Natural killer cell (primary cell): ENCODE data around the gene MMP23B. TPM values are rescaled to one million over a fixed set of nuclear protein-coding genes. Genes with fewer than 3 reads are reported as not detected.

Experiments used
- ATAC-seq, 3 donors: fragments of 150-1000 bp in 2 of 3; fragments of 200-7000 bp in 1 of 3; cut with Tn5 transposase; 1 replicate in 1 of 3; 2 replicates in 2 of 3; pipeline ENCODE4 v1.10.0; 2021; ENCODE audit warnings: mild to moderate bottlenecking in 2 of 3, moderate library complexity in 2 of 3
- DNase-seq, 2 donors: peaks; one replicate each; pipeline versions ENCODE4 v3.0.0 to v3.0.0-alpha.2; 2013 to 2021; ENCODE audit warnings: mixed read lengths in 1 of 2
- H3K27ac ChIP-seq: one replicate; pipeline ENCODE4 v1.5.1; 2013; ENCODE audit warnings: mild to moderate bottlenecking, low read length
- H3K27me3 ChIP-seq: one replicate; pipeline ENCODE4 v1.6.1; 2013; ENCODE audit warnings: low read length; ENCODE audit not compliant: control insufficient read depth, insufficient read depth
- H3K36me3 ChIP-seq: one replicate; pipeline ENCODE4 v1.6.1; 2013; ENCODE audit warnings: low read length; ENCODE audit not compliant: control insufficient read depth, insufficient read depth
- H3K4me1 ChIP-seq: one replicate; pipeline ENCODE4 v1.6.1; 2013; ENCODE audit warnings: low read length; ENCODE audit not compliant: control insufficient read depth, insufficient read depth
- H3K4me3 ChIP-seq: one replicate; pipeline ENCODE4 v1.5.1; 2013; ENCODE audit warnings: low read length
- H3K9me3 ChIP-seq: one replicate; pipeline ENCODE4 v1.6.1; 2013; ENCODE audit warnings: low read length; ENCODE audit not compliant: control insufficient read depth, insufficient read depth
- H3K27ac Mint-ChIP-seq, 2 donors: one replicate each; pipeline ENCODE4 v1.8.0; 2022; ENCODE audit warnings: mild to moderate bottlenecking in 2 of 2, mixed read lengths in 2 of 2, moderate library complexity in 1 of 2
- H3K27me3 Mint-ChIP-seq, 2 donors: one replicate each; pipeline ENCODE4 v1.8.0; 2022; ENCODE audit warnings: low read depth in 2 of 2, mixed read lengths in 2 of 2
- H3K36me3 Mint-ChIP-seq: one replicate; pipeline ENCODE4 v1.8.0; 2022; ENCODE audit warnings: mixed read lengths
- H3K4me1 Mint-ChIP-seq, 2 donors: one replicate each; pipeline ENCODE4 v1.8.0; 2022; ENCODE audit warnings: mixed read lengths in 2 of 2
- H3K4me3 Mint-ChIP-seq: one replicate; pipeline ENCODE4 v1.8.0; 2022; ENCODE audit warnings: mild to moderate bottlenecking, moderate library complexity, mixed read lengths
- H3K9me3 Mint-ChIP-seq, 2 donors: one replicate each; pipeline ENCODE4 v1.8.0; 2022; ENCODE audit warnings: mixed read lengths in 2 of 2
- WGBS: methylation state at CpG from one replicate; pipeline ENCODE4 v1.1.7; 2013; ENCODE audit warnings: missing lambda C conversion rate; ENCODE audit not compliant: insufficient coverage; 5-methylcytosine and 5-hydroxymethylcytosine counted together
- intact Hi-C: fragments of 100-400 bp; cut with micrococcal nuclease; formaldehyde crosslinking; loops from one replicate; pipeline ENCODE4 v1.14.2; 2022
- total RNA-seq, 4 donors: library from RNA; stranded (reverse); fragments of 120-200 nt in 1 of 4; gene quantifications; one replicate each; pipeline versions ENCODE4 v1.2.3 to v1.2.4, GENCODE V29; 2013 to 2022
- TF ChIP-seq, protein P1 (sequence below): fragments of 200-600 bp; IDR thresholded peaks from one replicate; pipeline ENCODE4 v1.8.0; 2022; ENCODE audit warnings: antibody characterized with exemption

MMP23B gene
- total RNA-seq, 3 donors from 2014 or later (not counting 1 experiment from before 2014, with no cell fraction given), result 82.9 to 130 (median 126) TPM

DNA sequence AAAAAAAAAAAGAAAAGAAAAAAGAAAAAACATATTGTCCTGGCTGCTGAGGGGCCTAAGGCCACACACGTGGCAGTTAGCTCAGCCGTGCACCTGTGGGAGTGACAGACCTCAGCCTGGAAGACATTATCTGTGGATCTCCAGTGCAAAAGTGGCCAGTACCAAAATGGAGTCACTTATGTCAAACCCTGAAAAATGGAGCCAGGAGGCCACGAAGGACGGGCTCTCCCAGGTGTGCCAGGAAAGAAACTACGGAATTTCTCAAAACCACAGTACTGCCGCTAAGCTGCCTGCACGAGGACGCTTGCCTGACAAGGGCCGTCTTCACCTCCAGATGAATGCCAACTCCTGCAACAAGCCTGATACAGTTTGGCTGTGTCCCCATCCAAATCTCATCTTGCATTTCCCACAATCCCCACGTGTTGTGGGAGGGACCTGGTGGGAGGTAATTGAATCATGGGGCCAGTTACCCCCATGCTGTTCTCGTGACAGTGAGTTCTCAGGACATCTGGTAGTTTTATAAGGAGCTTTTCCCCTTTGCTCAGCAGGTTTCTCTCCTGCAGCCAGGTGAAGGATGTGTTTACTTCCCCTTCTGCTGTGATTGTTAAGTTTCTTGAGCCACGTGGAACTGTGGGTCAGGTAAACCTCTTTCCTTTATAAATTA, 22.0 kb upstream of the MMP23B start:
- 82% methylated on average over 11 of the region's 12 CpGs for WGBS
- Histone ChIP-seq H3K36me3 (no peaks in the 10 kb centered on the region), H3K9me3 (no peaks in the 10 kb centered on the region), H3K27me3 (no peaks in the 10 kb centered on the region), H3K4me3 (no peak overlapping the region), H3K27ac (no peak overlapping the region), H3K4me1 (peaks cover 15% of the 10 kb centered on the region)
- TF ChIP-seq, protein P1, sequence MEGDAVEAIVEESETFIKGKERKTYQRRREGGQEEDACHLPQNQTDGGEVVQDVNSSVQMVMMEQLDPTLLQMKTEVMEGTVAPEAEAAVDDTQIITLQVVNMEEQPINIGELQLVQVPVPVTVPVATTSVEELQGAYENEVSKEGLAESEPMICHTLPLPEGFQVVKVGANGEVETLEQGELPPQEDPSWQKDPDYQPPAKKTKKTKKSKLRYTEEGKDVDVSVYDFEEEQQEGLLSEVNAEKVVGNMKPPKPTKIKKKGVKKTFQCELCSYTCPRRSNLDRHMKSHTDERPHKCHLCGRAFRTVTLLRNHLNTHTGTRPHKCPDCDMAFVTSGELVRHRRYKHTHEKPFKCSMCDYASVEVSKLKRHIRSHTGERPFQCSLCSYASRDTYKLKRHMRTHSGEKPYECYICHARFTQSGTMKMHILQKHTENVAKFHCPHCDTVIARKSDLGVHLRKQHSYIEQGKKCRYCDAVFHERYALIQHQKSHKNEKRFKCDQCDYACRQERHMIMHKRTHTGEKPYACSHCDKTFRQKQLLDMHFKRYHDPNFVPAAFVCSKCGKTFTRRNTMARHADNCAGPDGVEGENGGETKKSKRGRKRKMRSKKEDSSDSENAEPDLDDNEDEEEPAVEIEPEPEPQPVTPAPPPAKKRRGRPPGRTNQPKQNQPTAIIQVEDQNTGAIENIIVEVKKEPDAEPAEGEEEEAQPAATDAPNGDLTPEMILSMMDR, result no peak
- H3K4me3 Mint-ChIP-seq, result no peak overlapping the region
- H3K27me3 Mint-ChIP-seq, result no peaks in the 10 kb centered on the region
- peaks cover 14 to 16% of the 10 kb centered on the region in 2 donors for H3K4me1 Mint-ChIP-seq
- no peak for ATAC-seq
- no peaks in the 10 kb centered on the region for H3K36me3 Mint-ChIP-seq
- intact Hi-C loops, result loop anchor here (10.0 kb wide), 1 partner anchor 65 kb away; no protein-coding TSS in a partner anchor
- H3K9me3 Mint-ChIP-seq, result no peaks in the 10 kb centered on the region
- DNase-seq, result no peak
- H3K27ac Mint-ChIP-seq, result no peak overlapping the region

- no peak overlapping the region for H3K4me3 Mint-ChIP-seq
- no peaks in the 10 kb centered on the region for H3K36me3 Mint-ChIP-seq
- no peaks in the 10 kb centered on the region for H3K36me3 ChIP-seq
- H3K4me1 ChIP-seq, result peaks cover 15% of the 10 kb centered on the region
- no peaks in the 10 kb centered on the region for H3K27me3 ChIP-seq
- H3K9me3 ChIP-seq, result no peaks in the 10 kb centered on the region
- intact Hi-C loops, result loop anchor here (10.0 kb wide), 1 partner anchor 64 kb away; no protein-coding TSS in a partner anchor
- H3K27ac ChIP-seq, result no peak overlapping the region
- no peaks in the 10 kb centered on the region for H3K27me3 Mint-ChIP-seq
- DNase-seq (no peak), ATAC-seq (no peak)
- H3K27ac Mint-ChIP-seq, result no peak overlapping the region
- H3K4me3 ChIP-seq, result no peak overlapping the region
- TF ChIP-seq, protein P1, result no peak
- WGBS, result 91% methylated on average over 9 of the region's 9 CpGs
- H3K9me3 Mint-ChIP-seq, result no peaks in the 10 kb centered on the region
- peaks cover 16 to 18% of the 10 kb centered on the region in 2 donors for H3K4me1 Mint-ChIP-seq
Observed at GRCh38 chr1:1610796-1611195, 21.2 kb upstream of the MMP23B start.

DNA sequence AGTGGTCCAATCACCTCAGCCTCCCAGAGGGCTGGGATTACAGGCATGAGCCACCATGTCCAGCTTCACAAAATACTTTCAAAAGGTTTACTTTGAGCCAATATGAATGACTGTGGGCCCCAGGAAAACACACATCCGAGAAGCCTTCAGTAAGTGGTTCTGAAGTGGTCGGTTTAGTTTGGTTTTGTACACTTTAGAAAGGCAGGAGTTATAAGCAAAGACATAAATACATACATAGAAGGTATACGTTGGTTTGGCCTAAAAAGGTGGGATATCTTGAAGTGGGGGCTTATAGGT, 19.9 kb upstream of the MMP23B start:
- Histone ChIP-seq H3K9me3 (no peaks in the 10 kb centered on the region), H3K27me3 (no peaks in the 10 kb centered on the region), H3K36me3 (no peaks in the 10 kb centered on the region), H3K4me1 (peaks cover 20% of the 10 kb centered on the region), H3K27ac (no peak overlapping the region), H3K4me3 (no peak overlapping the region)
- ATAC-seq, result no peak
- H3K36me3 Mint-ChIP-seq, result no peaks in the 10 kb centered on the region
- whole genome bisulfite sequencing, result 83% methylated on average over 1 of the region's 3 CpGs
- no peak overlapping the region for H3K4me3 Mint-ChIP-seq
- H3K4me1 Mint-ChIP-seq, result peaks cover 17 to 18% of the 10 kb centered on the region in 2 donors
- TF ChIP-seq, protein P1, result no peak
- intact Hi-C loops, result loop anchor here (10.0 kb wide), 1 partner anchor 63 kb away; no protein-coding TSS in a partner anchor
- H3K27ac Mint-ChIP-seq, result no peak overlapping the region
- no peaks in the 10 kb centered on the region for H3K27me3 Mint-ChIP-seq
- H3K9me3 Mint-ChIP-seq, result no peaks in the 10 kb centered on the region
- no peak for DNase-seq
